IMR-90 (cell line): ENCODE results near the gene ANKRD13B. TPM values are rescaled to one million over a fixed set of nuclear protein-coding genes. Genes with fewer than 3 reads are reported as not detected.

Source experiments
- ATAC-seq: fragments of 200-7000 bp; cut with Tn5 transposase; 2 replicates; pipeline ENCODE4 v1.9.1; 2020; ENCODE audit warnings: low read depth, mild to moderate bottlenecking, moderate library complexity
- BruUV-seq: library from RNA; stranded (reverse); fragments of 400-500 nt; replicated peaks from 2 replicates; lab custom pipeline; 2021; lab: Mats Ljungman, UMichigan
- CTCF ChIA-PET: fragments of 300-600 bp; formaldehyde crosslinking; extraction: SDS; loops from one replicate; lab custom pipeline; 2021; ENCODE audit warnings: antibody characterized with exemption; lab: Yijun Ruan, JAX
- POLR2A ChIA-PET: fragments of 300-600 bp; sonication (Branson Sonifier 250); formaldehyde crosslinking; loops from one replicate; lab custom pipeline; 2022; ENCODE audit warnings: antibody characterized with exemption; ENCODE audit not compliant: unreplicated experiment; lab: Charles Lee
- DNase-seq: peaks from one replicate; pipeline ENCODE4 v3.0.0; 2013
- H2AFZ ChIP-seq: replicated peaks from 2 replicates; pipeline ENCODE3; 2013; ENCODE audit warnings: low read length, mild to moderate bottlenecking; ENCODE audit not compliant: poor library complexity
- H2AK5ac ChIP-seq: 2 replicates; pipeline ENCODE4 v1.6.1; 2013; ENCODE audit warnings: low read depth, low read length, inconsistent platforms
- H2AK9ac ChIP-seq: replicated peaks from 2 replicates; pipeline ENCODE3; 2013; ENCODE audit warnings: mild to moderate bottlenecking, low read depth, low read length, moderate library complexity; ENCODE audit not compliant: poor library complexity
- H2BK120ac ChIP-seq: 2 replicates; pipeline ENCODE4 v1.6.1; 2013; ENCODE audit warnings: low read depth, low read length, inconsistent platforms
- H2BK15ac ChIP-seq: 3 replicates; pipeline ENCODE4 v1.6.1; 2013; ENCODE audit warnings: low read depth, low read length, inconsistent platforms
- H2BK20ac ChIP-seq: 2 replicates; pipeline ENCODE4 v1.6.1; 2013; ENCODE audit warnings: low read depth, mild to moderate bottlenecking, inconsistent platforms, low read length, moderate library complexity
- H2BK5ac ChIP-seq: 2 replicates; pipeline ENCODE4 v1.6.1; 2013; ENCODE audit warnings: mild to moderate bottlenecking, low read depth, low read length, inconsistent platforms; ENCODE audit not compliant: poor library complexity, severe bottlenecking
- H3K14ac ChIP-seq: replicated peaks from 2 replicates; pipeline ENCODE4 v1.6.1; 2013; ENCODE audit warnings: low read depth, low read length, inconsistent platforms
- H3K18ac ChIP-seq: 2 replicates; pipeline ENCODE4 v1.6.1; 2013; ENCODE audit warnings: low read depth, low read length, control low read depth
- H3K23ac ChIP-seq: 2 replicates; pipeline ENCODE4 v1.6.1; 2013; ENCODE audit warnings: low read depth, low read length, inconsistent platforms
- H3K27ac ChIP-seq: 2 replicates; pipeline ENCODE4 v1.5.1; 2013; ENCODE audit warnings: mild to moderate bottlenecking, control low read depth, low read length; ENCODE audit not compliant: insufficient read depth
- H3K27me3 ChIP-seq: 2 replicates; pipeline ENCODE4 v1.6.1; 2013; ENCODE audit warnings: low read length; ENCODE audit not compliant: control insufficient read depth, insufficient read depth
- H3K36me3 ChIP-seq: 2 replicates; pipeline ENCODE4 v1.6.1; 2013; ENCODE audit warnings: low read length, mixed read lengths; ENCODE audit not compliant: control insufficient read depth, insufficient read depth
- H3K4ac ChIP-seq: 2 replicates; pipeline ENCODE4 v1.6.1; 2013; ENCODE audit warnings: low read depth, low read length, inconsistent platforms
- H3K4me1 ChIP-seq: 2 replicates; pipeline ENCODE4 v1.6.1; 2013; ENCODE audit warnings: low read length, mixed read lengths; ENCODE audit not compliant: control insufficient read depth, insufficient read depth
- H3K4me2 ChIP-seq: 2 replicates; pipeline ENCODE4 v1.6.1; 2013; ENCODE audit warnings: low read depth, mild to moderate bottlenecking, control low read depth, low read length, moderate library complexity
- H3K4me3 ChIP-seq: 2 replicates; pipeline ENCODE4 v1.5.1; 2013; ENCODE audit warnings: low read depth, mild to moderate bottlenecking, control low read depth, low read length, moderate library complexity; ENCODE audit not compliant: insufficient read depth
- H3K56ac ChIP-seq: 2 replicates; pipeline ENCODE4 v1.6.1; 2013; ENCODE audit warnings: low read length, inconsistent platforms; ENCODE audit not compliant: insufficient read depth; ENCODE audit errors: extremely low read depth
- H3K79me1 ChIP-seq, 2 experiments: 2 replicates each; pipeline ENCODE4 v1.6.1; 2013; ENCODE audit warnings: low read length in 2 of 2, inconsistent platforms in 1 of 2, low read depth in 1 of 2
- H3K9ac ChIP-seq: 2 replicates; pipeline ENCODE4 v1.6.1; 2013; ENCODE audit warnings: low read depth, low read length, control low read depth
- H3K9me1 ChIP-seq: 2 replicates; pipeline ENCODE4 v1.6.1; 2013; ENCODE audit warnings: low read length, inconsistent platforms; ENCODE audit not compliant: insufficient read depth
- H3K9me3 ChIP-seq: 2 replicates; pipeline ENCODE4 v1.6.1; 2013; ENCODE audit warnings: low read length; ENCODE audit not compliant: control insufficient read depth, insufficient read depth
- H4K20me1 ChIP-seq: 2 replicates; pipeline ENCODE4 v1.6.1; 2013; ENCODE audit warnings: low read length, inconsistent platforms; ENCODE audit not compliant: insufficient read depth
- H4K5ac ChIP-seq: 2 replicates; pipeline ENCODE4 v1.6.1; 2013; ENCODE audit warnings: mild to moderate bottlenecking, low read depth, low read length, control low read depth
- H4K8ac ChIP-seq, 2 experiments: 2 replicates each; pipeline ENCODE4 v1.6.1; 2013; ENCODE audit warnings: low read depth in 2 of 2, low read length in 2 of 2, control low read depth in 1 of 2, inconsistent platforms in 1 of 2
- H4K91ac ChIP-seq: 2 replicates; pipeline ENCODE4 v1.6.1; 2013; ENCODE audit warnings: low read depth, low read length, inconsistent platforms; ENCODE audit not compliant: insufficient read depth
- CHD1 ChIP-seq: IDR thresholded peaks from 2 replicates; pipeline ENCODE4 v1.6.1; 2012; ENCODE audit warnings: low read depth, low read length, improper control_type of control experiment
- CTCF ChIP-seq: conservative IDR thresholded peaks from 2 replicates; pipeline ENCODE4 v1.5.1; 2012; ENCODE audit warnings: mild to moderate bottlenecking, low read depth, low read length, improper control_type of control experiment
- FOS ChIP-seq: fragments of 150-350 bp; IDR thresholded peaks from 2 replicates; pipeline ENCODE4 v1.6.1; 2016; ENCODE audit warnings: low read depth, low read length
- MAZ ChIP-seq: IDR thresholded peaks from 2 replicates; pipeline ENCODE4 v1.6.1; 2012; ENCODE audit warnings: low read depth, mild to moderate bottlenecking, low read length, improper control_type of control experiment, moderate library complexity, borderline replicate concordance
- NFE2L2 ChIP-seq: fragments of 150-350 bp; IDR thresholded peaks from 2 replicates; pipeline ENCODE4 v1.6.1; 2016; ENCODE audit warnings: low read depth, mild to moderate bottlenecking, low read length
- RFX5 ChIP-seq: IDR thresholded peaks from 2 replicates; pipeline ENCODE4 v1.8.0; 2012; ENCODE audit warnings: low read depth, mild to moderate bottlenecking, low read length, moderate library complexity
- SMC3 ChIP-seq: fragments of 150-350 bp; IDR thresholded peaks from 2 replicates; pipeline ENCODE4 v1.6.1; 2016; ENCODE audit warnings: low read depth, mild to moderate bottlenecking, antibody characterized with exemption, low read length, moderate library complexity
- USF2 ChIP-seq: fragments of 150-350 bp; IDR thresholded peaks from 2 replicates; pipeline ENCODE4 v1.6.1; 2017; ENCODE audit warnings: mild to moderate bottlenecking, antibody characterized with exemption, low read length, low read depth
- WGBS, 2 experiments: methylation state at CpG; one replicate each; pipeline versions ENCODE4 v1.1.5 to v1.1.7; 2013; ENCODE audit warnings: missing lambda C conversion rate in 2 of 2; ENCODE audit not compliant: insufficient read length in 1 of 2; ENCODE audit errors: extremely low coverage in 2 of 2; 5-methylcytosine and 5-hydroxymethylcytosine counted together
- dilution Hi-C: fragments of 300-500 bp; cut with HindIII; formaldehyde crosslinking; loops from one replicate; pipeline ENCODE4 v1.14.3; 2018; ENCODE audit warnings: low sequenced_read_pairs; ENCODE audit not compliant: unreplicated experiment
- in situ Hi-C: fragments of 300-500 bp; cut with MboI; formaldehyde crosslinking; loops from 3 replicates; pipeline ENCODE4 v1.14.3; 2019; ENCODE audit warnings: low sequenced_read_pairs, inconsistent platforms, mixed read lengths
- intact Hi-C: fragments of 100-400 bp; cut with micrococcal nuclease; formaldehyde crosslinking; loops from 2 replicates; pipeline ENCODE4 v1.10.0; 2022
- polyA plus RNA-seq, 3 experiments: library from polyadenylated mRNA; depleted of rRNA; stranded (reverse); fragments of >200 nt; gene quantifications; 2 replicates each; pipeline ENCODE4 v1.2.3, GENCODE V29; 2012; ENCODE audit warnings: low replicate concordance in 1 of 3
- total RNA-seq: library from RNA; depleted of rRNA; stranded (reverse); fragments of >200 nt; gene quantifications from 2 replicates; pipeline ENCODE4 v1.2.3, GENCODE V29; 2012

The ANKRD13B gene
- total and polyA plus RNA-seq, 2 of the 4 experiments (the other 2 are of a cell fraction): 0.90 to 4.0 TPM

GRCh38 chr17:29555840-29556239 lies 37.1 kb upstream of the ANKRD13B start:
- Histone ChIP-seq H3K4me1 (peaks cover 1% of the 10 kb centered on the region; the same call in 1 of the 2 replicates), H2BK15ac (no peak overlapping the region), H3K36me3 (no peaks in the 10 kb centered on the region), H2AK5ac (no peak overlapping the region), H2AK9ac (no peak overlapping the region), H3K14ac (no peak overlapping the region), H3K18ac (no peak overlapping the region), H4K8ac (no peak overlapping the region), H2BK5ac (no peak overlapping the region), H3K4ac (no peak overlapping the region), H3K4me3 (no peak overlapping the region), H3K79me1 (0 out of 4 replicates have a peak, but pooled peaks cover 0 to 3% of the 10 kb centered on the region in 2 experiments), H3K9me3 (no peaks in the 10 kb centered on the region), H3K4me2 (no peak overlapping the region), H3K23ac (no peak overlapping the region), H4K20me1 (no peaks in the 10 kb centered on the region; the same call in 1 of the 2 replicates), H3K56ac (no peak overlapping the region), H2BK120ac (no peak overlapping the region), H4K5ac (no peak overlapping the region), H3K27me3 (no peaks in the 10 kb centered on the region), H2AFZ (no peak overlapping the region), H3K9me1 (no peaks in the 10 kb centered on the region), H3K9ac (no peak overlapping the region), H2BK20ac (no peak overlapping the region), H3K27ac (no peak overlapping the region), H4K91ac (no peak overlapping the region)
- no TSS peak for BruUV-seq
- no peak for TF ChIP-seq MAZ
- no peak for TF ChIP-seq CTCF
- no peak for TF ChIP-seq FOS
- no peak for TF ChIP-seq USF2
- TF ChIP-seq SMC3: no peak
- TF ChIP-seq RFX5: no peak
- no peak for TF ChIP-seq NFE2L2
- no peak for TF ChIP-seq CHD1
- ChIA-PET POLR2A (no interaction called here), CTCF (interaction anchor here (1.0 to 1.5 kb wide), 2 partner anchors 14 to 186 kb away, joined by 3 to 4 read pairs (median 3); no protein-coding TSS in a partner anchor)
- ATAC-seq: no peak
- WGBS, 2 experiments: 100% methylated on average over 1 of the region's 3 CpGs; no CpG with 5 or more reads in 1 of the 2 experiments
- dilution Hi-C loops (no loop called here), intact Hi-C loops (no loop called here), in situ Hi-C loops (no loop called here)
- DNase-seq: no peak
